K562 (cell line): ENCODE measurements around the gene EVI5. TPM values are rescaled to one million over a fixed set of nuclear protein-coding genes. Genes with fewer than 3 reads are reported as not detected.

Source experiments
- ATAC-seq: fragments of 200-7000 bp; cut with Tn5 transposase; 3 replicates; pipeline ENCODE4 v1.9.1; 2020; ENCODE audit warnings: moderate library complexity
- BruUV-seq: library from RNA; stranded (reverse); fragments of 400-500 nt; replicated peaks from 2 replicates; lab custom pipeline; 2021; lab: Mats Ljungman, UMichigan
- CTCF ChIA-PET: fragments of 300-600 bp; formaldehyde crosslinking; extraction: SDS; loops from one replicate; lab custom pipeline; 2021; ENCODE audit warnings: low intra/inter-chr PET ratio; lab: Yijun Ruan, JAX
- POLR2A ChIA-PET: fragments of 300-600, 350-650 bp; sonication (Branson Sonifier 250); formaldehyde crosslinking; extraction: SDS; loops from one replicate; lab custom pipeline; 2021; ENCODE audit warnings: antibody characterized with exemption, inconsistent platforms; lab: Yijun Ruan, JAX
- DNase-seq, 4 experiments: peaks; one replicate each; pipeline versions ENCODE4 v3.0.0 to v3.0.0-alpha.2; 2011 to 2018; ENCODE audit warnings: low spot score in 3 of 4, mixed read lengths in 3 of 4; ENCODE audit errors: extremely low read depth in 1 of 4
- FAIRE-seq: peaks from 2 replicates; lab custom pipeline; 2011; peaks lifted over from hg19 to GRCh38; lab: Jason Lieb, UNC
- H2AFZ ChIP-seq: 2 replicates; pipeline ENCODE4 v1.6.0; 2011; ENCODE audit warnings: low read depth, low read length, control low read depth, inconsistent platforms
- H3K27ac ChIP-seq: fragments of 200-600 bp; 3 replicates; pipeline ENCODE4 v1.8.0; 2011; ENCODE audit warnings: low read depth, mild to moderate bottlenecking, control low read depth, inconsistent platforms, low read length, moderate library complexity, mixed read lengths; ENCODE audit errors: extremely low read depth
- H3K27me3 ChIP-seq, 2 experiments: fragments of 300-600 bp in 1 of 2; 2 replicates in 1 of 2; 3 replicates in 1 of 2; pipeline versions ENCODE4 v1.6.0 to v1.8.0; 2011; ENCODE audit warnings: inconsistent platforms in 2 of 2, low read length in 2 of 2, mild to moderate bottlenecking in 1 of 2, mixed read lengths in 1 of 2, moderate library complexity in 1 of 2; ENCODE audit not compliant: control insufficient read depth in 2 of 2, insufficient read depth in 2 of 2
- H3K36me3 ChIP-seq: fragments of 300-600 bp; 3 replicates; pipeline ENCODE4 v1.8.0; 2011; ENCODE audit warnings: mild to moderate bottlenecking, low read length, inconsistent platforms; ENCODE audit not compliant: control insufficient read depth, insufficient read depth
- H3K4me1 ChIP-seq, 2 experiments: fragments of 200-600 bp in 1 of 2; replicated peaks in 1 of 2; 2 replicates in 1 of 2; 3 replicates in 1 of 2; pipeline versions ENCODE4 v1.5.1 to v1.8.0; 2011; ENCODE audit warnings: inconsistent platforms in 2 of 2, low read length in 2 of 2, mild to moderate bottlenecking in 1 of 2, mixed read lengths in 1 of 2, moderate library complexity in 1 of 2; ENCODE audit not compliant: control insufficient read depth in 2 of 2, insufficient read depth in 2 of 2
- H3K4me2 ChIP-seq: 2 replicates; pipeline ENCODE4 v1.6.1; 2011; ENCODE audit warnings: low read length, control low read depth, inconsistent platforms, mixed read lengths; ENCODE audit not compliant: insufficient read depth
- H3K4me3 ChIP-seq: fragments of 200-600 bp; sonication (generic), shearing (Covaris generic); 2 replicates; pipeline ENCODE4 v1.5.1; 2016; ENCODE audit warnings: control low read depth, inconsistent platforms
- H3K79me2 ChIP-seq: fragments of 200-600 bp; 3 replicates; pipeline ENCODE4 v1.8.0; 2011; ENCODE audit warnings: low read length, inconsistent platforms; ENCODE audit not compliant: control insufficient read depth, insufficient read depth
- H3K9ac ChIP-seq, 2 experiments: 2 replicates each; pipeline versions ENCODE4 v1.6.0 to v1.6.1; 2011; ENCODE audit warnings: low read depth in 2 of 2, low read length in 2 of 2, control low read depth in 1 of 2, inconsistent platforms in 1 of 2, mild to moderate bottlenecking in 1 of 2, mixed read lengths in 1 of 2; ENCODE audit not compliant: insufficient read depth in 1 of 2
- H3K9me1 ChIP-seq: one replicate; pipeline ENCODE4 v1.6.0; 2011; ENCODE audit warnings: inconsistent platforms, mild to moderate bottlenecking, low read length, moderate library complexity; ENCODE audit not compliant: control insufficient read depth, insufficient read depth
- H3K9me3 ChIP-seq: replicated peaks from 2 replicates; pipeline ENCODE4 v1.5.1; 2011; ENCODE audit warnings: low read depth, low read length, inconsistent platforms; ENCODE audit not compliant: control insufficient read depth, insufficient read depth
- H4K20me1 ChIP-seq: replicated peaks from 2 replicates; pipeline ENCODE4 v1.6.1; 2011; ENCODE audit warnings: low read length, inconsistent platforms, mixed read lengths; ENCODE audit not compliant: control insufficient read depth, insufficient read depth
- DMBX1 ChIP-seq: fragments of 250-450 bp; sonication (Bioruptor Pico); IDR thresholded peaks from 2 replicates; pipeline ENCODE4 v1.8.0; 2022; ENCODE audit warnings: inconsistent platforms, mild to moderate bottlenecking, moderate library complexity, borderline replicate concordance
- MYNN ChIP-seq, 2 experiments: sonication (generic); formaldehyde crosslinking in 1 of 2; IDR thresholded peaks; 2 replicates each; pipeline versions ENCODE4 v1.5.0 to v1.6.1; 2016 to 2020; ENCODE audit warnings: antibody characterized with exemption in 1 of 2, missing genetic modification reagents in 1 of 2
- RCOR1 ChIP-seq, 2 experiments: IDR thresholded peaks; 2 replicates each; pipeline ENCODE4 v1.6.1; 2012; ENCODE audit warnings: low read depth in 2 of 2, low read length in 2 of 2, borderline replicate concordance in 1 of 2, improper control_type of control experiment in 1 of 2
- SAFB2 ChIP-seq: fragments of 200-400 bp; formaldehyde crosslinking; IDR thresholded peaks from 2 replicates; pipeline ENCODE4 v1.6.1; 2018; ENCODE audit warnings: borderline replicate concordance, low read length, low read depth, moderate library complexity; ENCODE audit not compliant: severe bottlenecking
- SRSF9 ChIP-seq: fragments of 200-400 bp; formaldehyde crosslinking; IDR thresholded peaks from 2 replicates; pipeline ENCODE4 v1.6.1; 2017; ENCODE audit warnings: low read depth, low read length, borderline replicate concordance
- ZBTB9 ChIP-seq: fragments of 450-650 bp; formaldehyde crosslinking; IDR thresholded peaks from 2 replicates; pipeline ENCODE4 v1.4.0; 2020; ENCODE audit warnings: mild to moderate bottlenecking, moderate library complexity
- WGBS: fragments of 100-300 bp; shearing (Covaris generic); methylation state at CpG from one replicate; pipeline ENCODE4 v1.1.6; 2016; ENCODE audit warnings: low coverage, mixed read lengths; ENCODE audit not compliant: insufficient coverage; ENCODE audit errors: missing lambda C conversion rate; 5-methylcytosine and 5-hydroxymethylcytosine counted together
- in situ Hi-C: fragments of 300-500 bp; cut with MboI; formaldehyde crosslinking; loops from 4 replicates; pipeline ENCODE4 v1.15.0; 2018; ENCODE audit warnings: inconsistent platforms, mixed read lengths
- intact Hi-C: fragments of 100-400 bp; cut with micrococcal nuclease; formaldehyde crosslinking; loops from 2 replicates; pipeline ENCODE4 v1.14.2; 2022
- polyA plus RNA-seq, 8 experiments: library from polyadenylated mRNA; depleted of rRNA in 4 of 8; stranded (reverse) in 5 of 8; unstranded in 3 of 8; fragments of >200 nt; fragmentation: Nextera tagmentation in 2 of 8; fragmentation: Illumina TruSeq in 1 of 8; extraction: Ambion mirVana in 2 of 8; extraction: Trizol in 1 of 8; gene quantifications; 2 replicates each; pipeline versions ENCODE4 v1.2.1 to v1.2.3, GENCODE V29; 2011 to 2014; ENCODE audit warnings: inconsistent platforms in 1 of 8, missing spikeins in 1 of 8
- total RNA-seq, 7 experiments: library from RNA; depleted of rRNA in 6 of 7; stranded (reverse); fragments of >200 nt in 6 of 7; fragmentation: Illumina TruSeq in 2 of 7; extraction: Trizol in 2 of 7; gene quantifications; 2 replicates each; pipeline versions ENCODE4 v1.2.1 to v1.2.3, GENCODE V29; 2011 to 2021; ENCODE audit warnings: low replicate concordance in 1 of 7
- TF ChIP-seq, protein P1 (sequence below), 2 experiments: fragments of 450-650 bp in 1 of 2; IDR thresholded peaks; 2 replicates each; pipeline ENCODE4 v1.6.1; 2011 to 2017; ENCODE audit warnings: low read depth in 2 of 2, antibody characterized with exemption in 1 of 2, borderline replicate concordance in 1 of 2, low read length in 1 of 2, mild to moderate bottlenecking in 1 of 2, mixed read lengths in 1 of 2; ENCODE audit not compliant: control insufficient read depth in 1 of 2

Gene EVI5
- total and polyA plus RNA-seq, 9 of the 15 experiments (the other 6 are each of a cell fraction or from before 2014, with no cell fraction given), result 1.7 to 50.1 (median 13.7) TPM

GRCh38 chr1:92563457-92564216, 221.3 kb downstream of the EVI5 start (continued):
- TF ChIP-seq RCOR1 (IDR thresholded peaks at IDR 0.05; ENCODE audit: borderline replicate concordance in 1 of 2, low read depth in 2 of 2, low read length in 2 of 2), result no peak

- H3K9me1 ChIP-seq, result no peaks in the 10 kb centered on the region
- TF ChIP-seq SAFB2, result no peak
- TF ChIP-seq, protein P1, sequence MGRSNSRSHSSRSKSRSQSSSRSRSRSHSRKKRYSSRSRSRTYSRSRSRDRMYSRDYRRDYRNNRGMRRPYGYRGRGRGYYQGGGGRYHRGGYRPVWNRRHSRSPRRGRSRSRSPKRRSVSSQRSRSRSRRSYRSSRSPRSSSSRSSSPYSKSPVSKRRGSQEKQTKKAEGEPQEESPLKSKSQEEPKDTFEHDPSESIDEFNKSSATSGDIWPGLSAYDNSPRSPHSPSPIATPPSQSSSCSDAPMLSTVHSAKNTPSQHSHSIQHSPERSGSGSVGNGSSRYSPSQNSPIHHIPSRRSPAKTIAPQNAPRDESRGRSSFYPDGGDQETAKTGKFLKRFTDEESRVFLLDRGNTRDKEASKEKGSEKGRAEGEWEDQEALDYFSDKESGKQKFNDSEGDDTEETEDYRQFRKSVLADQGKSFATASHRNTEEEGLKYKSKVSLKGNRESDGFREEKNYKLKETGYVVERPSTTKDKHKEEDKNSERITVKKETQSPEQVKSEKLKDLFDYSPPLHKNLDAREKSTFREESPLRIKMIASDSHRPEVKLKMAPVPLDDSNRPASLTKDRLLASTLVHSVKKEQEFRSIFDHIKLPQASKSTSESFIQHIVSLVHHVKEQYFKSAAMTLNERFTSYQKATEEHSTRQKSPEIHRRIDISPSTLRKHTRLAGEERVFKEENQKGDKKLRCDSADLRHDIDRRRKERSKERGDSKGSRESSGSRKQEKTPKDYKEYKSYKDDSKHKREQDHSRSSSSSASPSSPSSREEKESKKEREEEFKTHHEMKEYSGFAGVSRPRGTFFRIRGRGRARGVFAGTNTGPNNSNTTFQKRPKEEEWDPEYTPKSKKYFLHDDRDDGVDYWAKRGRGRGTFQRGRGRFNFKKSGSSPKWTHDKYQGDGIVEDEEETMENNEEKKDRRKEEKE (IDR thresholded peaks at IDR 0.05; ENCODE audit: borderline replicate concordance in 1 of 2, control insufficient read depth in 1 of 2, low read depth in 2 of 2, low read length in 1 of 2), result no peak
- no peak for TF ChIP-seq ZBTB9 (CRISPR knock-in tag)
- TF ChIP-seq MYNN (IDR thresholded peaks at IDR 0.05), result no peak
- no peak for TF ChIP-seq MYNN (CRISPR knock-in tag; IDR thresholded peaks at IDR 0.05)
- no peak for TF ChIP-seq SRSF9
- TF ChIP-seq DMBX1 (CRISPR knock-in tag), result no peak
Observed at GRCh38 chr1:92556350-92556749, 228.6 kb downstream of the EVI5 start.

More at GRCh38 chr1:92556350-92556749, 228.6 kb downstream of the EVI5 start:
- DNase-seq (no peak), ATAC-seq (no peak), FAIRE-seq (peak; percentile 23)
- Histone ChIP-seq H3K79me2 (no peaks in the 10 kb centered on the region), H2AFZ (no peak overlapping the region), H4K20me1 (no peaks in the 10 kb centered on the region), H3K9ac (no peak overlapping the region), H3K27me3 (no peaks in the 10 kb centered on the region), H3K36me3 (no peaks in the 10 kb centered on the region), H3K27ac (no peak overlapping the region), H3K4me3 (no peak overlapping the region), H3K9me3 (no peaks in the 10 kb centered on the region), H3K4me2 (no peak overlapping the region), H3K4me1 (no peaks in the 10 kb centered on the region)
- no TSS peak for BruUV-seq
- in situ Hi-C loops, result no loop called here
- ChIA-PET POLR2A (interaction anchor here (1.0 kb wide), 1 partner anchor 36 kb away, joined by 3 read pairs; no protein-coding TSS in a partner anchor), CTCF (no interaction called here)
- intact Hi-C loops, result no loop called here
- WGBS, result 23% methylated on average over 1 of the region's 1 CpG
